Daoy (cell line): ENCODE results near the gene TMEM151B. TPM values are rescaled to one million over a fixed set of nuclear protein-coding genes. Genes with fewer than 3 reads are reported as not detected.

ENCODE experiments used
- DNase-seq: peaks from one replicate; pipeline ENCODE4 v3.0.0-alpha.2; 2015; ENCODE audit warnings: low read depth
- total RNA-seq: library from RNA; depleted of rRNA; stranded (reverse); fragments of >200 nt; shearing (Covaris generic); gene quantifications from 2 replicates; pipeline ENCODE4 v1.2.3, GENCODE V29; 2014

Gene TMEM151B
- total RNA-seq, 1 experiment from 2014 or later = 0.23 TPM

DNA sequence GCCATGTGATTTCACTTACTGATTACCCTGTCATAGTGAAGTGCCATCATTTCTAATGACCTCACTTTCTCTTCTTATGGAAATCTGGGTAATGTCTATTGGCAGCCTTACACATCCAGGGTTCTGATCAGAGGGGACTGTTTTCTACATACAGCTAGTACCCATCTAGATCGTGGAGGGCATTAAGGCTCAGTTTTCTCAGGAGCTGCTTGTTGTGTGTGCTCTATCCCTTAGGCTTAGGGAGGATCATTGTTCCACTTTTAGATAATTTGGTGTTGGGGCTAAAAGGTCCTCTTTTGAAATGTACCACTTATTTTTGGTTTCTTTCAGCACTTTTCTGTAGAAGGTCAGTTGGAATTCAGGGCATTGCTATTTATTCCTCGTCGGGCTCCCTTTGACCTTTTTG, 19.5 kb upstream of the TMEM151B start:
- no peak for DNase-seq

DNA sequence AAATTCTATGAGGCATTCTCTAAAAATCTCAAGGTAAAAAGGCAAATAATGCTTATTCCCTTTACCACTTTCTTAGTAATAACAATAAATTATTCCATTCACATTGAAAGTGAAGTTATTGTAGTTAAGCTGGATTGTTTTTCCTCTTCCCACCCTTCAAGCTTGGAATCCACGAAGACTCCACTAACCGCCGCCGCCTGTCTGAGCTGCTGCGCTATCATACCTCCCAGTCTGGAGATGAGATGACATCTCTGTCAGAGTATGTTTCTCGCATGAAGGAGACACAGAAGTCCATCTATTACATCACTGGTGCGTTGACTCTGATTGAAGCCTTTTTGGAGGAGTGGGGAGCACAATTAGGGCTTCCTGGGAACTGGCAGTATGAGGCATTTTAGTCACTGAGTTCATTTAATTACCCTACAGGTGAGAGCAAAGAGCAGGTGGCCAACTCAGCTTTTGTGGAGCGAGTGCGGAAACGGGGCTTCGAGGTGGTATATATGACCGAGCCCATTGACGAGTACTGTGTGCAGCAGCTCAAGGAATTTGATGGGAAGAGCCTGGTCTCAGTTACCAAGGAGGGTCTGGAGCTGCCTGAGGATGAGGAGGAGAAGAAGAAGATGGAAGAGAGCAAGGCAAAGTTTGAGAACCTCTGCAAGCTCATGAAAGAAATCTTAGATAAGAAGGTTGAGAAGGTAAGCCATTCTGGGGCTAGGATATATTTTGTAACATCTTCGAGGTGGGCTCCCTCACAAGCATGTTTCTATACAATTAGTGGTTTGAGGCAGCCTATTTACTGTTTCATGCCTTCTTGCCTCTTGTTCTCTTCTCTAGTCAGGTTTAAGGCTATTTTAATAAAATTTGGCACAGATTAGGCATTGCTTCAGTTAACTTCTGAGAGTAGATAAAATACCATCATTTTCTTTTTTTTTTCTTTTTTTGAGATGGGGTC, 18.4 kb upstream of the TMEM151B start:
- no peak for DNase-seq

DNA sequence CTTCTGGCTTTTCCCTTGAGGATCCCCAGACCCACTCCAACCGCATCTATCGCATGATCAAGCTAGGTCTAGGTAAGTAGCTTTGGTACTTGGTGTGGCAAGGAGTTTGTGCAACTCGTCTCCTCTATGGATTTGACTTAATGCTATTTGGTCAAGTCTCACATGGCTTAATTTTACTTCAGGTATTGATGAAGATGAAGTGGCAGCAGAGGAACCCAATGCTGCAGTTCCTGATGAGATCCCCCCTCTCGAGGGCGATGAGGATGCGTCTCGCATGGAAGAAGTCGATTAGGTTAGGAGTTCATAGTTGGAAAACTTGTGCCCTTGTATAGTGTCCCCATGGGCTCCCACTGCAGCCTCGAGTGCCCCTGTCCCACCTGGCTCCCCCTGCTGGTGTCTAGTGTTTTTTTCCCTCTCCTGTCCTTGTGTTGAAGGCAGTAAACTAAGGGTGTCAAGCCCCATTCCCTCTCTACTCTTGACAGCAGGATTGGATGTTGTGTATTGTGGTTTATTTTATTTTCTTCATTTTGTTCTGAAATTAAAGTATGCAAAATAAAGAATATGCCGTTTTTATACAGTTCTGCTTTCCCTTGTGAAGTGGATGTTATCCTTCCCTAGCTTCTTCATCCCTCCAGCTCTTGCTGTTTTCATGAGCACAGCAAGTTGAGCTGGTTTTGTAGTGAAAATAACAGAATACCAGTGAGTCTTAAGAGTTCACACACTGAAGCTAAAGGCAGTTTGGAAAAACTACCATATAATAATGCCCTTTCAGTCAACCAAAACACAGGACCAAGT, 16.7 kb upstream of the TMEM151B start:
- DNase-seq = peak; percentile 58

DNA sequence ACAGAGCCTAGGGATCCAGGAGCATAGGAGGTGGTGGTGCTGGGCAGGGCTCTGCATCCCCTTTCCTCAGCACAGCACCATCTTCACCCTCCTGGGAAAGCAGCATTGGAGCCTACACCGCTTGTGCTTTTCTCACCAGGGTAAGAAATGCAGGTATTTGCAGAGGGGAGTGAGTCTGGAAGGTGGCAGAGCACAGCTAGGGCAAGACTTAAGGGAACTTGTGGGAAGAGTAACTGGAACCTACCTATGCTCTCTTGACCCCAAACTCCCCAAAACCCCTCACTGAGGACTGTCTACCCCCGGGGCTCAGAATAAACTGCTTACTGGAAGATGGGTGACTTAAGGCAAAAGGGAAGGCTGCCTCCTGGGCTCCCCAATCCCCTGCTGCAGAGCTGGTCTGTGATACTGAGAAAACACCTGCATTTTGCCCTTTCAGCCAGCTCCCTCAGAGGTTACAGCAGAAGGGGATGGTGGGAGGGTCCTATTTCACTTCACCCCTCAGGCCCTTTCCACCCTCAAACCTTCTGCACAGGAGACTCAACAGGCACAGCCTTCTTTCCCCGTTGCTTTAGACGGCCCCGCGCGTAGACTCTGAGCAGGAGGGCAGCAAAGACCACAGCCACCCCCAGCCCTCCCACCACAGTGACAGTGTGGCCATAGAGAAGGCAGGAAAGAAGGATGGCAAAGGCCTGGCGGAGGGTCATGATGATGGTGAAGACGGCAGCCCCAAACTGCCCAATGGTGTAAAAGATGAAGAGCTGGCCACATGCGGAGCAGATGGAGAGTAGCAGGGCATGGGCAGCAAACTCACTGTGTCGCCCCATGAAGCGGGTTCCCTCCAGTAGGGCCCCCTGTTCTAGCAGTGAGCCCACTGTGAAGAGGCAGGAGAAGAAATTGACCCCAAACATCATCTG, 15.8 kb upstream of the TMEM151B start:
- DNase-seq = peak; percentile 57

DNA sequence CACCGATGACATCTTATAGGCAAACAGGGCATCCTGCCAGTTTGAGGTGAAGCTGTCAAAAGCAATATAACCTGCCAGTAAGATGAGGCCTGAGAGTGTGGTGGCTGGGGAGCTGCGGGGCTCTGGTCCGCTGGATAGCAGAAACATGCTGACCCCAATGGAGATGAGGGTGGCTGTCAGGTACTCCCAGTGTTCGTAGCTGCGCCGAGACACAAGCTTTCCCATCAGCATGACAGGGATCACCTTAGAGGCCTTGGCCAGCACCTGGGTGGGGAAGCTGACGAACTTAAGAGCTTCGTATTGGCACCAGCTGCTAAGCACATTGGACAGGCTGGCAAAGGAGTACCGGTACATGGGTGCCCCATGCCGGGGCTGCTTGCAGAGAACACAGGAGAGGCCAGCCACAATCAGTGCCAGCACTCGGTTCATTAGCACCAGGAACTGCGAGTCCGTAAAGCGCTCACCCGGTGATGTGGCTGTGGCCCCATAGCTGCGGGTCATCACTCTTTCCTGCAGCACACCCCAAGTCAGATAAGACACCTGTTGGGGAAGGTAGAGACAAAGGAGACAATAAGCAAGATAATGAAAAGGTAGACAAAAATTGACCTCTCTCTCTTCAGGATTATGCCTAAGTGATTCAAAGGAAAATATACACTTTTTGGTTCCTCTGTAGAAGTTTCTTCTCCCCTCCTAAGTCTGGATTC, 15.0 kb upstream of the TMEM151B start:
- no peak for DNase-seq

DNA sequence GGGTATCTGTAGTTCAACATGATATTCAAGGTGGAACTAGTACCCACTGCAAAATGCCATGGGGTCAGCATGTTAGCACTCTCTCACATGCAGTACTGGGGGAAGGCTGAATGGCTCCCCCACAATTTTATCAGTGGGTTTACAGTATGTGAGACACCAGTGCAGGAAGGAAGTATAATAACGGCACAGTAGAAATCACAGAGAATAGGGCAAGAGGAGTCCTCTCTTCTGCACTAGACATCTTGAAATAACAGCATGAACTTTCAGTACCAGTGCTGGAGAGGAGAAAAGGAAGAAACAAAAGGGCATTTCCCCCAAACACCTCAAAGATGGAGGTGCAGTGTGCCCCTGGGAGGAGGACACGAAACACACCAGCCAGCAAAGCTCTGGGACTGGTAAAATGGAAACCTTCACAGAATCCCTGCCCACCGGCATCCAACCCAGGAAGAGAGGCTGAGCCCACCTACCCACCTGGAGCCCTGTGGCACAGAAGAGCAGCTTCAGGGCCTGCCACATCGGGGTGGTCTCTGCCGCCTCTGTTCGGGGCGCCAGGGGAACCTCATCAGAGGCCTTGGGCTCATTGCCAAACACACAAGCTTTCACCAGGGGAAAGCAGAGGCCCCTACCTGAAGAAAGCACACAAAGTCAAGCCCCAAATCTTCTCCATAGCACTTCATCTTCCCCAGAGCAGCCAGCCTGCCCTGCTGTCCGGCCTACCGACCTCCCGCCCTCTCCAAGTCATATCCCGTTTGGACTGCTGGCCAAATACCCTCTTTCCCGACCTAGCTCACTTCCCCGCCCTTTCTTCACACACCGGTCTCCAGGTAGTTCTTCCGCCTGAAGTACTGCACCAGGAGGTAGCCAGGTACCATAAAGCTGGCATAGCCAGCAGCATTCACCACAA, 14.1 kb upstream of the TMEM151B start:
- DNase-seq = peak; percentile 35

DNA sequence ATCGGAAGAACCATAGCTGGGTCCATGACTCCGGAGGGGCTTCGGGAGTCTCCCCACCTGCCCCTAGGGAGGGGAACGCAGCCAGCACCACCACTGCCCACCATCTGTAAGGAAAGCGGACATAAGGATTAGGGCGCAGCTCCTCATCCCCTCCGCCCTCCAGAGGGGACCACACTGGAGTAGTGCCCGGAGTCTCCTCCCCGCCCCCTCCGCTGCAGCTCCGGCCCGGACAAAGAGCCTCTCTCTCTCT, 13.6 kb upstream of the TMEM151B start:
- no peak for DNase-seq

DNA sequence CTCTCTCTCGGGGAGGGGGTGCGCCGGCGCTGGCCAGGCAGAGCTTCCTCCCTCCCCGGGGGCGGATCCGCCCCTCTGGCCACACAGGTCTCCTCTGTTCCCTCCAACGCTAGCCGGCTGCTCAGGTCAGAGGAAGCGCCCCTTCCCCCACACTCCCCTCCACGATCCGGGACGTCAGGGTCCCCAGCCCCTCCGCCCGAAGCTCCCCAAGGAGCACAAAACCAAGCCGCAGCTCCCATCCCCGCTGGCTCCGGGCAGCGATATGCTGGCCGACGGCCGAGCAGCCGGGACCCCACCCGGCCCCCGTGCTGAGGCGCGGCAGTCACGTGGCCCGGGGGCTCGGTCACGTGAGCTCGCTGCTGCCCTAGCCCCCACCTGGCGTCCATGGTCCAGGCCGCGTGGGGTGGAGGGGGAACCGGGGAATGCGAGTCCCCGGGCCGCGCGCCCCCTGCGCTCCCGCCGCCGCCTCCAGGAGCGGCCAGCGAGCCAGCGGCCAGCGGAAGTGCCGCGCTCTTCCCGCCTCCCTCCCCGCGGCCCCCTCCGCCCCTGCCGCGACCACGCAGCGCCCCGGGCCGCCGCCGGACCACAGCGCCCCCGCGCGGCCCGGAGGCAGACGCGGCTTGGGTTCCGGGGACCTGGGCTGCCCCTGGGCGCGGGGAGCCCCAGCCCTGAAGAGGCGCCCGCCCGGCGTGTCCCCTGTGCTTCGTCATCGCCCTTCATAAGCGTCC, 13.1 kb upstream of the TMEM151B start, which contains the start of gene SLC35B2:
Gene SLC35B2, minus strand, starts transcription at position 504 of the 728 bp plus-strand sequence. Its CDS starts 118 bp downstream, at position 386.
- DNase-seq = peak; percentile 86

DNA sequence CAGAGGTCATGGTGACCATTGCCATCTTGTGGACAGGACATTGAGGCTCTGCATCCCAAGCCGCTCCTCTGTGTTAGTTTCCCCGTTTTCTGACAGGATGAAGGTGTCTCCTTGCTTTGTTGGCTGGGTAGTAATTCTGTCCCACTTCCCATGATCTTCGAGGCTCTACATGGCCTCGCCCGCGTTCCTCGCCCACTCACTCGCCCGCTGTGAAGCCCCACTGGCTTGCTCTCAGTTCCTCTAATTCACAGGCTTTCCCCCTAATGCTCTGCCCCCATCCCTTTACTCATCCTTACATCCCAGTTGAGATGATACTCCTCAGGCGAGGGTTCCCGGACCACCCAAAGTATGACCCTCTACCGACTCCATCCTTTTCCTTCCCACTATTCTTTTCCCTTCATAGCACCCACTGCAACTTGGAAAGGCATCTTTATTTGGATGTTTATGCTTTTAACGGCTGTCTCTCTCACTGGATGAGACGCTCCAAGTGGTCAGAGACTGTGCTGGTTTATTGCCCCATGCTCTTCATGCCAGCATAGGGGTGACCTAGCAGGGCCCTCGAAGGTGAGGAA, 12.4 kb upstream of the TMEM151B start:
- no peak for DNase-seq

DNA sequence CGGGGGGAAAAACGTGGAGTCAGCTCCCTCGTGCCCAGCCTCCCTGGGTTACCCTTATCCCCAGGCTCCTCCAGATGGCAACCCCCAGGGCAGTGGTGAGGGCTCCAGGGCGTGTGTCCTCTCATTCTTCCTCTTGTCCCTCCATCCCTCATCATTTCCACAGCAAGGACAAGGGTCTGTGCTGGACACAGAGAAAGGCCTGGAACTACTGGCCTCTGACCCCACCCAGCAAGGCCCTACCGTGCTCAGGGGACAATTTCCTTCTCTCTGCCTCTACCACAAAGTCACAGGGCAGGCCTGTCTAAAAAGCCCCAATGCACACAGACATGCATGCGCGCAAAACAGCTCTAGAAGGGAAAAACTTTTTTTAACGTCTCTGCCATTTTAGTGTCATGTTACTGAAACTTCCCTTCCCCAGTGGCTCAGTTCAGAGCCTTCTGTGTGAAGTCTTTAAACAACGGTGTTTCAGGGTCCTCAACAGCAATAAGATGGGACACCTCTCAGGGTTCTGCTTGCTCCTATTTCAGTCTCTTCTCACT, 11.9 kb upstream of the TMEM151B start:
- DNase-seq = no peak

DNA sequence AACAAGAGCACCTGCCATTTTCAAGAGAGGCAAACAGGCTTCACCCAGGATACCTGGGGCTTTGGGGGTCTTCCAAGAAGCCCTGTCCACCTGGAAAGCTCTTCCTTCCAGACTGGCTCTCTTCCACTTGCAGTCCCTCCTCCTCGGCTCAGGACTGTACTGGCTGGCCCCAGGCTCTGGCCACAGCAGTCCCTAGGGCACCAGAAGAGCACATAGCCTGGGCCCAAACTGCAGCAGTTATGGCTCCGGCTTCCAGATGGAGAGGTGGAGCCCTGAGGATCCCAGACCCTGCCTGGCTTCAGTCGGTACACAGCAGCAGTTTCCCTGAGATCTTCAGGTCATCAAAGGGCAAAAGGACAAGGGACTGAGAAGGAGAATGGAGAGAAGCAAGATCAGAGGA, 11.3 kb upstream of the TMEM151B start:
- DNase-seq = no peak

DNA sequence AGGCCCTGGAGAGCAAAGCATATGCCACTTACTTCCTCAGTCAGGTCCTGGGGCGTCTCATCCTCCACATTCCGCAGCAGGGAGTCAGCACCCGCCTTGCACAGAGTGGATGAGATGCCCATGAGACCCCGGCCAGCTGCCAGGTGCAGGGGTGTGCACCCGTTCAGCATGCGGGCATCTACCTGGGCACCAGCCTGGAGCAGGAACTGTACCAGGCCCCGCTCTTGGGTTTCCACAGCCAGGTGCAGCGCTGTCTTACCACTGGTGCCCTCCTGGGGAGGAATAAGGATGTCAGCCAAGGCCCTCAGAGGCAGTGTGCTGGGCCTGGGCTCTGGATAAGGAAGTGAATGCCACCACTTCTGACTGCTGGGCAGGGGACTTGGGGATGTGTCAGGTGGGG, 10.2 kb upstream of the TMEM151B start:
- DNase-seq = no peak

DNA sequence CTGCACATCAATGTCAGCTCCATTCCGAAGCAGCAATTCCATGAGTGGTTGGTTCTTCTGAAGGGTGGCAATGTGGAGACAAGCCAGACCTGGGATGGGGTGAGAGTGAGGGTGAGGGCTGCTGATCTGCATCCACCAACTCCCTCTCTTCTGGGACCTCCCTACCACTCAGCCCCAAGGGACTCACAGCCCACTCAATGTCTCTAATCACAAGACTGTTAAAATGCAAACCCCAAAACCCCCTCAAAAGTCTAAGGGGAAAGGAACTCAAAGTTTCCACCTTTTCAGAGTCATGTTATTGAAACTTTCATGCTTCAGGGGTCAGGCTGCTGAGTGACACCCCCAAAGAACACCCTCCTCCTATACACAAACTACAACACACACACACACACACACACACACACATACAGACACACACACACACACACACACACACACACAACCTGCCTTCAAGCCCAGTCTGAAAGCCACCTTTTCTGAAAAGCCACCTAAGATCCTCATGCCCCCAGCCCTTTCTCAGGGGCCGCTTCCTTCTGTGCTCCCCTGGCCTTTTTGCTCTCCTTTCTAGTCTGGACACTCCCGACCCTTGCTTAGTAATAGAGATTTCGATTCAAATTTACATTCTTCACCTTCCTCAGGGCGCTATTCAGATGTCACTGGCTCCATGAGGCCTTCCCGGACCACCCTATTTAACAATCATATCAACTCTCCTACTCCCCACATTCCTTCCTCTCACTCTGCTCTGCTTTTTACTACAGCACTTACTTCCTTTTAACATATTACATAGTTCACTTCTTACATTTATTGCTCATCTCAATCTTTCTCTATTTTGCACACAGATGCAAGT, 9.6 kb upstream of the TMEM151B start:
- DNase-seq = no peak

DNA sequence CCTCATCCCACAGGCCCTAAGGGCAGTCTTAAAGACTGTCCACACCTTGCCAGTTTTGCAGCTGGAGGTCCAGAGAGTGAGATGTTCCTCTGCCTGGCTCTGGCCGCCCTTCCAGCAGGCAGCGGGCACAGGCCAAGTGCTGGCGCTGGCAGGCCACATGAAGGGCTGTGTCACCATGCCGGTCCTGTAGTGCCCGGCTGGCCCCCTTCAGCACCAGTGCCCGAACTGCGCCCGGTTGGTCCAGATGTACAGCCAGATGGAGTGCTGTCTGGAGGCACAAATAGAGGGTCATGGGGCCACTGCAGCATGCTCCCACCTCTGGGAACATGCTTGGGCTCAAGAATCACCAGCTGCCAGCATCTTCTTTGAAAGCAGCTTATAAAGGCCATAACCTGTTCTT, 8.7 kb upstream of the TMEM151B start:
- no peak for DNase-seq

DNA sequence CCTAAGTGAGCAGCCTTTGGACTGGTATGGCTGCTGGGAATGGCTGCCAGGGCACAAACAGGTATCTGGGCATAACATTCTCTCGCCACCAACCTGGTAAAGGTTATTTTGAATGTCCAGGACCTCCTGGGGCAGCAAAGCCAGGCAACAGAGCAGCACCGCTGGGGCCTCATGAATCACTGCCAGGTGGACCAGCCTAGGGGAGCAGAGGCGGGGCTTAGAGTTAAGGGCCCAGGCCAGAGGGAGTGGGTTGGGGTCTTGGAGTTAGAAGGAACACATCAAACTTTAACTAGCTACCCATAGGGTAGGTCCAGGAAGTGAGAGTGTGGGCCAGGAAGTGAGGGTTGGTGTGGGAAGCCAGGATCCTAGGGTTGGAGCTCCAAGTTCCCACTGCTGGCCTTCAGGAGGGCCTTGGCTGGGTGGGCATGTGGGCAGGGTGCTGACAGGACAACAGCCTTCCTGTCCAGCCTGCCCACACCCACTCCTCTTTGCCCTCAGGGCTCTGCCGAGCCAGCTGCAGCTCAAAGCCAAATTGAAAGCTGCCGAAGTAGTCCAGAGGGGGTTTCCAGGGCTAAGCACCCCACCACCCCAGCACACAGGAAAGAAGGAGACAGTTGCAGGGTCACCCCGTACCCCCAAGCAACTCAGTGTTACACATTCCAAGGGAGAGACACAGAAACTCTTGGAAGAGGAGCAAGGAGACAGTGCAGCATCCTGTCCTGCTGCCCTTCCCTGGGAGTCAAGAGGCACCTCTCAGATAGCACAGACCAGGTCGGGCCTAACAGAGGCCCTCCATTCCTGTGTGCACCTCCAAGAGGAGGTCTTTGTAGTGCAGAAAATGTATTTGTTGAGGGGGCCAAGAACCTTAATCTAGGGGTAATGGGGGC, 7.5 kb upstream of the TMEM151B start:
- no peak for DNase-seq

DNA sequence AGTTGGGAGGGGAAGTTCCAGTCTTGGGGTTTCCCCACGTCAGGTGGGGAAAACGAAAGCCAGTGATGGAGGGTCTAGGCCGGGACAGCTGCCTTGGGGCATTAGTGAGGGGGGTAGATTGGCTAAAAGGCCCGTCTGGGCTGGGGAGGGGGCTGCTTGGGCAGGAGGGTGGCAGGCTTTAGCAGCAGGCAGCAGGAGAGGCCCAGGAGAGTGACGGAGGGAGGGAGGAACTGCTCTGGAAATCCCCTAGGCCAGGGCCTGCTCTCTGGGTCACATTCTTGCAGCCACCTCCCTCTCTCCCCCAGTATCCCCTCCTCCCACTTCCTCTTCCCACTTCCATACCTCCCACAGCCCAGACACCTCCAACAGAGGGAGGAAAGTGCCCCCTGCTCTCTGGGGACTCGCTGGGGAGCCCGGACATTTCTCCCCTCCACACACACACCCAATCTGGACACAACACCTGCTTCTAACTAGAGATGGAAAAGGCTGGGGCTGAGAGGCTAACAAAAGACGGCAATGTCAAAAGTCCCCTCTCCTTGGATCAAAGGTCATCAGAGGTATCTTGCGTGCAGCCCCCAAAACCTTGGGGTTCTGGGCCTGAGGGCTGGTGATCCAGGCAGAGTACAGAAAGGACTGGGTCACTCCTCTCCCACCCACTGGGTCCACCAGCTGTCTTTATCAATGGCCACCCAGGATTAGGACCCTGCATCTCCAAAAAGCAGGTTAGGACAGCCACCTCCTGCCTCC, 6.7 kb upstream of the TMEM151B start:
- peak; percentile 84 for DNase-seq
